Endothelial cell of umbilical vein (primary cell): Measurements from ENCODE around the gene CHST15. TPM values are rescaled to one million over a fixed set of nuclear protein-coding genes. Genes with fewer than 3 reads are reported as not detected.

ENCODE experiments used
- BruUV-seq: library from RNA; stranded (reverse); fragments of 400-500 nt; replicated peaks from 2 replicates; lab custom pipeline; 2021; lab: Mats Ljungman, UMichigan
- CTCF ChIA-PET: fragments of 300-600, 350-600 bp; sonication (Branson Sonifier 250); formaldehyde crosslinking; loops from one replicate; lab custom pipeline; 2021; ENCODE audit warnings: antibody characterized with exemption, inconsistent platforms; lab: Charles Lee
- POLR2A ChIA-PET: fragments of 300-600, 350-600 bp; sonication (Branson Sonifier 250); formaldehyde crosslinking; loops from one replicate; lab custom pipeline; 2021; ENCODE audit warnings: antibody characterized with exemption, inconsistent platforms; lab: Charles Lee
- DNase-seq: peaks from one replicate; pipeline ENCODE4 v3.0.0-alpha.2; 2011; ENCODE audit warnings: low read depth, low spot score
- FAIRE-seq: peaks from 2 replicates; lab custom pipeline; 2011; peaks lifted over from hg19 to GRCh38; lab: Jason Lieb, UNC
- H2AFZ ChIP-seq: 2 replicates; pipeline ENCODE4 v1.6.0; 2012; ENCODE audit warnings: low read depth, low read length, control low read depth, inconsistent platforms
- H3K27ac ChIP-seq: 2 replicates; pipeline ENCODE4 v1.5.1; 2011; ENCODE audit warnings: low read depth, mild to moderate bottlenecking, control low read depth, low read length, moderate library complexity; ENCODE audit not compliant: insufficient read depth
- H3K27me3 ChIP-seq, 2 experiments: 2 replicates each; pipeline versions ENCODE4 v1.6.0 to v1.6.1; 2011; ENCODE audit warnings: low read length in 2 of 2, mixed read lengths in 1 of 2; ENCODE audit not compliant: control insufficient read depth in 2 of 2, insufficient read depth in 2 of 2
- H3K36me3 ChIP-seq, 2 experiments: 2 replicates in 1 of 2; 3 replicates in 1 of 2; pipeline ENCODE4 v1.5.1; 2011; ENCODE audit warnings: low read length in 2 of 2, mild to moderate bottlenecking in 1 of 2, moderate library complexity in 1 of 2; ENCODE audit not compliant: control insufficient read depth in 2 of 2, insufficient read depth in 2 of 2; ENCODE audit errors: extremely low read depth in 1 of 2
- H3K4me1 ChIP-seq: 3 replicates; pipeline ENCODE4 v1.5.1; 2011; ENCODE audit warnings: mild to moderate bottlenecking, low read length; ENCODE audit not compliant: control insufficient read depth, insufficient read depth; ENCODE audit errors: extremely low read depth
- H3K4me2 ChIP-seq: 2 replicates; pipeline ENCODE4 v1.6.1; 2011; ENCODE audit warnings: low read length, control low read depth, mixed read lengths; ENCODE audit not compliant: insufficient read depth
- H3K4me3 ChIP-seq, 3 experiments: fragments of 200-600 bp in 1 of 3; sonication (generic), shearing (Covaris generic) in 1 of 3; replicated peaks in 1 of 3; 2 replicates each; pipeline ENCODE4 v1.5.1; 2011 to 2016; ENCODE audit warnings: control low read depth in 3 of 3, low read length in 3 of 3, mild to moderate bottlenecking in 2 of 3, inconsistent platforms in 1 of 3, low read depth in 1 of 3, moderate library complexity in 1 of 3; ENCODE audit not compliant: insufficient read depth in 1 of 3
- H3K79me2 ChIP-seq: 2 replicates; pipeline ENCODE4 v1.6.0; 2012; ENCODE audit warnings: low read length, inconsistent platforms; ENCODE audit not compliant: control insufficient read depth, insufficient read depth
- H3K9ac ChIP-seq: replicated peaks from 2 replicates; pipeline ENCODE3; 2011; ENCODE audit warnings: low read length, control low read depth; ENCODE audit not compliant: insufficient read depth; ENCODE audit errors: extremely low read depth
- H3K9me1 ChIP-seq: replicated peaks from 3 replicates; pipeline ENCODE4 v1.6.0; 2011; ENCODE audit warnings: mild to moderate bottlenecking, low read length; ENCODE audit not compliant: control insufficient read depth, insufficient read depth; ENCODE audit errors: extremely low read depth
- H3K9me3 ChIP-seq: replicated peaks from 2 replicates; pipeline ENCODE4 v1.5.1; 2012; ENCODE audit warnings: low read length, inconsistent platforms; ENCODE audit not compliant: control insufficient read depth, insufficient read depth
- H4K20me1 ChIP-seq: replicated peaks from 2 replicates; pipeline ENCODE3; 2011; ENCODE audit warnings: mild to moderate bottlenecking, low read length; ENCODE audit not compliant: control insufficient read depth, insufficient read depth; ENCODE audit errors: extremely low read depth
- CTCF ChIP-seq, 2 donors: IDR thresholded peaks; 1 replicate in 1 of 2; 2 replicates in 1 of 2; pipeline ENCODE4 v1.5.1; 2011; ENCODE audit warnings: low read length in 2 of 2, mild to moderate bottlenecking in 2 of 2, moderate library complexity in 2 of 2, control low read depth in 1 of 2, inconsistent platforms in 1 of 2, low read depth in 1 of 2; ENCODE audit not compliant: insufficient read depth in 1 of 2; ENCODE audit errors: extremely low read depth in 1 of 2
- EZH2 ChIP-seq: IDR thresholded peaks from 2 replicates; pipeline ENCODE4 v1.6.1; 2012; ENCODE audit warnings: borderline replicate concordance, low read depth, mild to moderate bottlenecking, moderate library complexity, low read length, inconsistent platforms; ENCODE audit not compliant: severe bottlenecking
- FOS ChIP-seq: IDR thresholded peaks from 2 replicates; pipeline ENCODE4 v1.6.1; 2011; ENCODE audit warnings: mild to moderate bottlenecking, low read length, moderate library complexity, borderline replicate concordance; ENCODE audit not compliant: insufficient read depth
- GATA2 ChIP-seq: IDR thresholded peaks from 2 replicates; pipeline ENCODE4 v1.7.0; 2011; ENCODE audit warnings: low read depth, mild to moderate bottlenecking, moderate library complexity, mixed read lengths, low read length; ENCODE audit not compliant: insufficient read length, insufficient read depth
- JUN ChIP-seq: IDR thresholded peaks from 2 replicates; pipeline ENCODE4 v1.6.1; 2011; ENCODE audit warnings: borderline replicate concordance, low read depth; ENCODE audit not compliant: insufficient read length, insufficient read depth
- MAX ChIP-seq: IDR thresholded peaks from 2 replicates; pipeline ENCODE4 v1.6.1; 2011; ENCODE audit not compliant: insufficient read depth, insufficient read length
- MYC ChIP-seq: IDR thresholded peaks from one replicate; pipeline ENCODE4 v1.6.1; 2011; ENCODE audit warnings: mild to moderate bottlenecking, low read depth, low read length
- POLR2A ChIP-seq: IDR thresholded peaks from 2 replicates; pipeline ENCODE4 v1.6.1; 2012; ENCODE audit warnings: low read depth, mild to moderate bottlenecking, control low read depth, low read length
- POLR2AphosphoS5 ChIP-seq: IDR thresholded peaks from 2 replicates; pipeline ENCODE4 v1.6.1; 2012; ENCODE audit warnings: low read depth, mild to moderate bottlenecking, control low read depth, low read length, moderate library complexity; ENCODE audit not compliant: insufficient read depth
- dilution Hi-C: fragments of 300-500 bp; cut with MboI; formaldehyde crosslinking; loops from one replicate; pipeline ENCODE4 v1.15.0; 2019; ENCODE audit warnings: low sequenced_read_pairs; ENCODE audit not compliant: extremely low pct_ligation_motif_present
- intact Hi-C: fragments of 100-400 bp; cut with micrococcal nuclease; formaldehyde crosslinking; loops from one replicate; pipeline ENCODE4 v1.10.0; 2022
- polyA plus RNA-seq, 4 experiments: library from polyadenylated mRNA; depleted of rRNA in 3 of 4; stranded (reverse) in 3 of 4; unstranded in 1 of 4; fragments of >200 nt; gene quantifications; 2 replicates each; pipeline versions ENCODE4 v1.2.1 to v1.2.3, GENCODE V29; 2011 to 2012; ENCODE audit warnings: missing spikeins in 1 of 4
- total RNA-seq: library from RNA; stranded (reverse); gene quantifications from 2 replicates; pipeline ENCODE4 v1.2.3, GENCODE V29; 2021

The CHST15 gene
- total and polyA plus RNA-seq, 2 donors (not counting 3 experiments of a cell fraction or from before 2014, with no cell fraction given), result 23.1 to 29.2 TPM

GRCh38 chr10:124018886-124019525 is 74.4 kb downstream of the CHST15 start:
- Histone ChIP-seq H3K27ac (no peak overlapping the region), H3K9ac (no peak overlapping the region), H3K9me3 (no peaks in the 10 kb centered on the region), H3K27me3 (no peaks in the 10 kb centered on the region), H3K4me1 (no peaks in the 10 kb centered on the region), H3K4me2 (no peak overlapping the region), H4K20me1 (no peaks in the 10 kb centered on the region), H3K79me2 (no peaks in the 10 kb centered on the region), H3K36me3 (peaks cover 0 to 6% of the 10 kb centered on the region in 2 experiments), H3K4me3 (no peak overlapping the region), H2AFZ (no peak overlapping the region), H3K9me1 (no peaks in the 10 kb centered on the region)
- no peak for FAIRE-seq
- dilution Hi-C loops, result no loop called here
- ChIA-PET POLR2A (no interaction called here), CTCF (interaction anchor here (1.2 to 3.3 kb wide), 2 partner anchors 24 to 370 kb away, joined by 3 to 15 read pairs; no protein-coding TSS in a partner anchor)
- intact Hi-C loops, result no loop called here
- no peak for TF ChIP-seq MYC
- TF ChIP-seq FOS, result no peak
- no peak for TF ChIP-seq EZH2
- TF ChIP-seq CTCF (IDR thresholded peaks at IDR 0.05; ENCODE audit: extremely low read depth in 1 of 2, insufficient read depth in 1 of 2, low read depth in 1 of 2, low read length in 2 of 2), result no peak
- TF ChIP-seq JUN, result no peak
- no peak for TF ChIP-seq MAX
- TF ChIP-seq POLR2AphosphoS5, result no peak
- no peak for TF ChIP-seq POLR2A
- TF ChIP-seq GATA2, result no peak
- no TSS peak for BruUV-seq
- DNase-seq, result no peak
